ENCODE measurements around the gene NFIC.

Gene NFIC

GRCh38 chr19:3433313-3433712, 66.9 kb downstream of the NFIC start:
- Histone ChIP-seq H4K20me1 (ENCODE audit: insufficient read depth, low read length) (no peaks in the 10 kb centered on the region), H3K4me1 (ENCODE audit: low read length) (peaks cover 4% of the 10 kb centered on the region), H3K79me2 (ENCODE audit: low read length) (no peaks in the 10 kb centered on the region), H3K27ac (ENCODE audit: low read length) (no peak overlapping the region), H2AFZ (ENCODE audit: low read length) (no peak overlapping the region), H3K9me2 (replicated peaks; ENCODE audit: insufficient read depth, low read length) (no peaks in the 10 kb centered on the region), H3K4me3 (ENCODE audit: low read length) (no peak overlapping the region), H3K36me3 (replicated peaks; ENCODE audit: insufficient read depth, low read length) (no peaks in the 10 kb centered on the region), H3K9me3 (replicated peaks; ENCODE audit: insufficient read depth, low read length) (no peaks in the 10 kb centered on the region), H3K27me3 (replicated peaks; ENCODE audit: insufficient read depth, low read length) (peaks cover 69% of the 10 kb centered on the region), H3F3A (ENCODE audit: insufficient read depth, low read length) (peaks cover 4% of the 10 kb centered on the region; the same call in 1 of the 2 replicates), H3K4me2 (ENCODE audit: low read depth, low read length) (no peak overlapping the region), H3K9ac (ENCODE audit: low read length) (no peak overlapping the region)
- DNase-seq: no peak
- no peak for TF ChIP-seq EZH2 (optimal IDR thresholded peaks at IDR 0.05; ENCODE audit: low read depth, low read length)
- no peak for TF ChIP-seq EZH2phosphoT487 (IDR thresholded peaks at IDR 0.05; ENCODE audit: low read length)
- TF ChIP-seq, protein P1, sequence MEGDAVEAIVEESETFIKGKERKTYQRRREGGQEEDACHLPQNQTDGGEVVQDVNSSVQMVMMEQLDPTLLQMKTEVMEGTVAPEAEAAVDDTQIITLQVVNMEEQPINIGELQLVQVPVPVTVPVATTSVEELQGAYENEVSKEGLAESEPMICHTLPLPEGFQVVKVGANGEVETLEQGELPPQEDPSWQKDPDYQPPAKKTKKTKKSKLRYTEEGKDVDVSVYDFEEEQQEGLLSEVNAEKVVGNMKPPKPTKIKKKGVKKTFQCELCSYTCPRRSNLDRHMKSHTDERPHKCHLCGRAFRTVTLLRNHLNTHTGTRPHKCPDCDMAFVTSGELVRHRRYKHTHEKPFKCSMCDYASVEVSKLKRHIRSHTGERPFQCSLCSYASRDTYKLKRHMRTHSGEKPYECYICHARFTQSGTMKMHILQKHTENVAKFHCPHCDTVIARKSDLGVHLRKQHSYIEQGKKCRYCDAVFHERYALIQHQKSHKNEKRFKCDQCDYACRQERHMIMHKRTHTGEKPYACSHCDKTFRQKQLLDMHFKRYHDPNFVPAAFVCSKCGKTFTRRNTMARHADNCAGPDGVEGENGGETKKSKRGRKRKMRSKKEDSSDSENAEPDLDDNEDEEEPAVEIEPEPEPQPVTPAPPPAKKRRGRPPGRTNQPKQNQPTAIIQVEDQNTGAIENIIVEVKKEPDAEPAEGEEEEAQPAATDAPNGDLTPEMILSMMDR (IDR thresholded peaks at IDR 0.05; ENCODE audit: low read length): no peak

DNA sequence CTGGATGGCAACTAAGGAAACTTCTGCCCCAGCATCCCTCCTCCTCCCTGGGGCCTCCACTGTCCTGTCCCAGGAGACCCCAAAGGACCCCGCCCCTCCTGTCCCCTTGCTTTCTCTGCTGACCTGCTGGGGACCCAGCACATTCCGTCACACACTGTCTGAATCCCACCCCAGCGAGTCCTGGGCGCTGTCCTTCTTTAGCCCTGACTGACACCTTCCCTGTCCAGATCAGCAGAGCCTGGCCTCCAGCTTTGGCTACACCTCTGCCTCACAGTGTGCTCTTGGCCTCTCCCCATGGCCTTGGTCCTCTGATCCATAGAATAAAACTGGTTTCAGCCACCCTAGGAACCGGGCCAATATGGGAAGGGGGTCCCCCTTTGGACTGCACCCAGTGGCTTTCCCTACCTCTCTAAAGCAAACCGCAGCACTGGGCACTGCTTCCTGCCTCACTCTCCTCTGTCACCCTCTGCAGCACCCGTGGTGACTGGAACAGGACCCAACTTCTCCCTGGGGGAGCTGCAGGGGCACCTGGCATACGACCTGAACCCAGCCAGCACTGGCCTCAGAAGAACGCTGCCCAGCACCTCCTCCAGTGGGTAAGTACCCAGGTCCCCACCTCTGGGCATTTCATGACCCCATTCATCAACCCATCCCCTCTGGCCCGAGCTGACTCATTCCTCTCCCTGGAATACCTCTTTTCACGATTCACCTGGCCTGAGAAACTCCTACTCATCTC, 67.6 kb downstream of the NFIC start:
- Histone ChIP-seq H3K4me2 (ENCODE audit: low read depth, low read length) (peak overlapping the region; percentile 99), H3K4me3 (ENCODE audit: low read length) (peak overlapping the region; percentile 92), H3K36me3 (replicated peaks; ENCODE audit: insufficient read depth, low read length) (no peaks in the 10 kb centered on the region), H2AFZ (ENCODE audit: low read length) (peak overlapping the region; percentile 100), H3K4me1 (ENCODE audit: low read length) (peaks cover 4% of the 10 kb centered on the region), H3K27ac (ENCODE audit: low read length) (no peak overlapping the region), H3K27me3 (replicated peaks; ENCODE audit: insufficient read depth, low read length) (peaks cover 68% of the 10 kb centered on the region), H3K79me2 (ENCODE audit: low read length) (no peaks in the 10 kb centered on the region), H3K9ac (ENCODE audit: low read length) (no peak overlapping the region), H3F3A (ENCODE audit: insufficient read depth, low read length) (peaks cover 4% of the 10 kb centered on the region; the same call in 1 of the 2 replicates), H4K20me1 (ENCODE audit: insufficient read depth, low read length) (no peaks in the 10 kb centered on the region), H3K9me2 (replicated peaks; ENCODE audit: insufficient read depth, low read length) (no peaks in the 10 kb centered on the region), H3K9me3 (replicated peaks; ENCODE audit: insufficient read depth, low read length) (no peaks in the 10 kb centered on the region)
- DNase-seq: no peak
- TF ChIP-seq, protein P1 (IDR thresholded peaks at IDR 0.05; ENCODE audit: low read length): no peak
- TF ChIP-seq EZH2phosphoT487 (IDR thresholded peaks at IDR 0.05; ENCODE audit: low read length): no peak
- TF ChIP-seq EZH2 (optimal IDR thresholded peaks at IDR 0.05; ENCODE audit: low read depth, low read length): no peak

DNA sequence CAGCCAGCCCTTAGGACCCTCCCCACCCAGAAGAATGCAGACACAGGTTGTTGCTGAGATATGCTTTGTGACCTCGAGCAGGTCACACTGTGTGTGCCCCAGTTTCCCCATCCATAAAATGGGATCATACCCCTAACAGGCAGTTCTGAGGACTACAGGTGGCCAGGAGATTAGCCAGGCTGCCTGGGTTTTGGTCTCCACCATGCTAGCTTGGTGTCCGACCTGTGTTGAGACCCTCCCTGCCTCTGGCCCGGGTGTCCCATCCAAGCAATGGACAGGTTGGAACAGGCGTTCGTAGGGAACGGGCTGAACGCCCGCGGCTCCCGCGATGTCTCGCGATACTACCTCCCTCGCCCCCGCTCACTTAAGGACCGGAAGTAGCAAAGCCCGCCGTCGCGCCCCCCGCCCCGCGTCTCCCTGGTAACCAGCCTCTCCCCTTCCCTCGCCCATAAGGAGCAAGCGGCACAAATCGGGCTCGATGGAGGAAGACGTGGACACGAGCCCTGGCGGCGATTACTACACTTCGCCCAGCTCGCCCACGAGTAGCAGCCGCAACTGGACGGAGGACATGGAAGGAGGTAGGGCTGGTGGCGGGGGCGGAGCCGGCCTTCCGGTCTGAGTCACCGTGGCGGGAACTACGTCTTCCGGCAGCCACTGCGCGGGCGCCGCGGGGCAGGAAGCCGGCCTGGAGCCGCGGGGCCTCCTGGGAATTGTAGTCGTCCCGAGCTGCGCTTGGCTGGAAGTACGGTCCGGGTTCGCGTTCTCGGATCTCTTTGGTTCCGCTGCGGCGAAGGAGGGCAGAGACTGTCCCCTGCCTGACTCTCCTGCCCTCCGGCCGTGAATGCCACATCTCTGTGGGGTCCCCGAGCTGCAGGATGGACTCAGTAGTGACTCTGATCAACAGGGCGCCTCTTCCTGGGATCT, 68.5 kb downstream of the NFIC start:
- H3K27ac ChIP-seq (ENCODE audit: low read length): peak overlapping the region; percentile 37; the same call in 1 of the 2 replicates
- peak overlapping the region; percentile 92 for H3K4me3 ChIP-seq (ENCODE audit: low read length)
- no peaks in the 10 kb centered on the region for H3K79me2 ChIP-seq (ENCODE audit: low read length)
- H3K36me3 ChIP-seq (replicated peaks; ENCODE audit: insufficient read depth, low read length): no peaks in the 10 kb centered on the region
- H2AFZ ChIP-seq (ENCODE audit: low read length): peak overlapping the region; percentile 100
- DNase-seq: peak; percentile 98
- H3K4me1 ChIP-seq (ENCODE audit: low read length): peaks cover 4% of the 10 kb centered on the region
- no peaks in the 10 kb centered on the region for H4K20me1 ChIP-seq (ENCODE audit: insufficient read depth, low read length)
- H3K9ac ChIP-seq (ENCODE audit: low read length): peak overlapping the region; percentile 78
- H3K4me2 ChIP-seq (ENCODE audit: low read depth, low read length): peak overlapping the region; percentile 99
- TF ChIP-seq EZH2phosphoT487 (IDR thresholded peaks at IDR 0.05; ENCODE audit: low read length) (no peak), EZH2 (optimal IDR thresholded peaks at IDR 0.05; ENCODE audit: low read depth, low read length) (no peak)
- TF ChIP-seq, protein P1 (IDR thresholded peaks at IDR 0.05; ENCODE audit: low read length): no peak
- H3K9me3 ChIP-seq (replicated peaks; ENCODE audit: insufficient read depth, low read length): no peaks in the 10 kb centered on the region
- H3F3A ChIP-seq (ENCODE audit: insufficient read depth, low read length): peaks cover 1% of the 10 kb centered on the region; the same call in 1 of the 2 replicates
- peaks cover 61% of the 10 kb centered on the region for H3K27me3 ChIP-seq (replicated peaks; ENCODE audit: insufficient read depth, low read length)
- H3K9me2 ChIP-seq (replicated peaks; ENCODE audit: insufficient read depth, low read length): no peaks in the 10 kb centered on the region

Data from MM.1S (cell line).